GM19372 (cell line): ENCODE results near the gene TEDDM1.
"Not testable (repeated sequence)": the region's sequence is repeated elsewhere in the genome, so short reads cannot be mapped to it uniquely, and the experiment has no call there.

ENCODE experiments used
- ATAC-seq: cut with Tn5 transposase; IDR thresholded peaks from one replicate; pipeline ENCODE4 v1.9.1; 2021; ENCODE audit warnings: mild to moderate bottlenecking, low read depth, moderate library complexity; ENCODE audit not compliant: unreplicated experiment

TEDDM1 gene, protein sequence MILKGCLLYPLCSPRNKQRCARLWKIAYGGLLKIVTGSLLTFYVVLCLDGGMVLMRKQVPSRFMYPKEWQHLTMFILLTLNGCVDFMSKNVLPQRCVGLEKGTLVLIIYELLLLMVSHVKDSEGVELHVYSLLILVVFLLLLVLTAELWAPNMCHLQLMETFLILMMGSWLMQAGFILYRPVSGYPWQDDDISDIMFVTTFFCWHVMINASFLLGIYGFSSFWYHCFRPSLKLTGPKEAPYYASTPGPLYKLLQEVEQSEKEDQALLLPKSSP

DNA sequence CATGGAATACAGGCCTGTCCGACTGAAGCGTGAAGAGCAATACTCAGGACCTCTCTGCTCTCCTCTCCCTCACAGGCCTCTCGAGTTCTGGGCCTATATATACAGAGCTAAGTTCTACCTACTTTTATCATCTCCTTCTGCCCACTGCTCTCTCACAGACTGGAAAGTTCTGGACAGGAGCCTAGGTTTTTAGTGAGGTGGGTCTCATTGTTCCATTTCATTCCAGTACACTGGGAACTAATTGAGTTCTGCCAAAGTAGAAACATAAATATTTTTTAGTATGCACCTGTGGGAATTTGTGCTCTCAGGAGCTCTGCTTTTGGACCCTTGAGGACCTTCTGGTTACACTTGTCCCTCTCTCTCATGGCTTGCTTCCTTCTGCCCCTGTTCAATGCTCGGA lies at the start of gene TEDDM1:
TSS of gene TEDDM1 (minus strand) at position 101 of the 400 bp plus-strand sequence. CDS start 182 bp downstream, outside the sequence.
- no peak for ATAC-seq

DNA sequence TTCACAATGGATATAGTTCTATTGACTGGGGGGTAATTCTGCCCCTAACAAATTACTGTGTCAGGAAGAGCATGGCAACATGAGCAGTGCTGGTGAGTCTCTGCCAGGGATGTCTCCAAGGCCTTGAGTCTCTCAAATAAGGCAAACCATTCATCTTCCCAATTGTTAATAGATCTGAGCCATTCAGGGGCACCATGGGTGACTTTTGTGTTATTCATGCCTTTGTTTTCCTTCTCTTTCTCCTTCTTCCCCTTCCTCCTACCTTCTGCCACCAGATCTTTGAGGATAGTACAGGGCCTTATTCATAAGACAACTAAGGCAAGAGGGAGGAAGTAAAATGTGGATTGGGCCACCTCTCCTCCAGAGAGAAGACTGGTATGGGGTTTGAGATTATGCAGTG lies 49.6 kb upstream of the TEDDM1 start, which contains the start of gene RGSL1:
TSS of gene RGSL1 (plus strand) at position 60 of the 400 bp plus-strand sequence. CDS start at position 80, 20 bp downstream.
- no peak for ATAC-seq

DNA sequence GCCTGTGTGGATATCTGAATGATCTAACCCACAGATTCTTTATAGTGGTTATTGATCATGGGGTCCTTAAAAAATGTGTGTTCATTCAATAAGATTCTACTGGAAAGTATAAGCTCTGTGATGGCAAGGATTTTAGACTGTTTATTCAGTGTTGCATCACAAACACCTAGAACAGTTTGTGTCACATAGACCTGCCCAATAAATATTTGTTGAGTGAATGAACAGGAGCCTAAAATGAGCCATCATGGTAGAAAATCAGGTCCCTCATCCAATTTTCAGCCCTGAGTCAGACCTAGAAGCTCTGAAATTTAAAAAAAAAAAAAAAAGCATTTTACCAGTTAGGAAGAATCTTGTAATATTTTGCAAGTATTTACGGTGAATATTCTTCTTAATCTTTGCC lies 47.2 kb upstream of the TEDDM1 start:
- no peak for ATAC-seq

DNA sequence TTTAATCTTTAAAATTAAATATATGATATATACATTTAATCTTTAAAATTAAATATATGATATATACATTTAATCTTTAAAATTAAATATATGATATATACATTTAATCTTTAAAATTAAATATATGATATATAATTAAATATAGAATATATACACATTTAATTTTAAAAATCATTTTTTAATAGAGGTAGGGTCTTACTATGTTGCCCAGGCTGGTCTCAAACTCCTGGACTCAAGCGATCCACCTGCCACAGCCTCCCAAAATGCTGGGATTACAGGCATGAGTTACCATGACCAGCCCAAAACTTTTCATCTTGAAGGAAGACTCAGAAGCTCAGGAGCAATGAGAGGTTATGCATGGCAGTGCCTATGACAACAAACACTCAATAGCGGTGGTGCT lies 46.7 kb upstream of the TEDDM1 start:
- ATAC-seq: not testable (repeated sequence)

DNA sequence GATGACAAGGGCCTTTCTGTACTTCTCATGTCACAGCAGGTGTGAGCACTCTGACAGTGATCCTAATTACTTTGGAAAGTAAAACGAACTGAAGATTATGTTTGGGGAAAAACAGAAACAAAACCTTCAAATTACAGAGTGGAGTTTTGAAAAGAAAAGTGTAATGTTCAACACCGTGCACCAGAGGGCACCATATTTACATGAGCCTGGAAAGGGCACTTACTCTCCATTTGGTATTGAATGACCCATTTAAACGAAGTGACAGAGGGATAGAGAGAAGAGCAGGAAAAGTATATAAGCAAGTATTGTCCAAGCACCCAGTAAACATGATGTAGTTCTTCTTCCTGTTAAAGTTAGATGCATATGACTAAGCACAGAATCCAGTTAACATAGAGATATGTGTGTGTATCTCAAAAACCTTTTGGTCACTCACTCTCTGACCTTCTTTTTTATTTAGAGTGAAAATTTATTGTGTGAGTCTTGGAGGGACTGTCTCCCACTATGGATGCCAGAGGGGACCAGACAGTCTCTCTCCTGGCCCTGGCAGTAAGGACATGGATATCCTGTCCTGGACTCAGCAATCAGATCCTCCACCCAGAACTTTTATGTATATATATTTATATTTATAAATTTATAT lies 45.7 kb upstream of the TEDDM1 start:
- peak; percentile 63 for ATAC-seq

DNA sequence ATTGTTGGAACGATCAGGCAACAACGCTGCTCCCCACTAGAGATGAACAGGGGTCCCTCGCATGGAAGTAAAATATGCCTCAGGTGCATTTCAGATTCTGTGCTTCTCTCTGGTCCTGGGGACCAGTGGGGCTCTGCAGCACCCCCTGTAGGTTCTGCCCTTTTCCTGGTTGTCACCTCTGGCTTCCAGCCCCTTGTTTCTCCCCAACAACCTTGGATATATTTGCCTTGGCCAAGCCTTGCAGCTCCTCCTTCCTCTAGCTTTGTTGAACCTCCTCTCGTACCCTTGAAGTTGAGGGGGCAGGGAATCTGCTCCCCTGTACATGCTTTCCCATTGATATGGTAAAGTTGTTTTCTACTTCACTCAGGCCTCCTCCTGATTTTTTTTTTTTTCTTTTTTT lies 44.0 kb upstream of the TEDDM1 start:
- no peak for ATAC-seq

DNA sequence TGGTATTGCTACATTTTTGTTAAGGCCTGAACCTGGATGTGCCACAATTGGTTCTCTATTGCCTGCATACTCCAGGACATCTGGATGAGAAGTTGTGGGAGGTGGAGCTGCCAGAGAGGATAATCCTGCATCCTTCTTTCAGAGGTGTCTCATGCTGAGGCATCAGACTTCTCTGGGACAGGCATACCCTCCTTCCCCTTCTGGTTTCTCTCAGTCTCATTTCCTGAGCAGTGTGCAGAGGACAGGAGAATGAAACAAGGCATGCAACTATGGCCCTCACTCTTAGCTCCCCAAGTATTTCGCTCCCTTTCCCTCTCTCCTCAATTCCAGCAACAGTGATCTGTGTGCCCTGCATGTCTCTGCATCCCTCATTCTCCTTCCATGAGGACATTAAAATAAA lies 41.9 kb upstream of the TEDDM1 start:
- no peak for ATAC-seq

DNA sequence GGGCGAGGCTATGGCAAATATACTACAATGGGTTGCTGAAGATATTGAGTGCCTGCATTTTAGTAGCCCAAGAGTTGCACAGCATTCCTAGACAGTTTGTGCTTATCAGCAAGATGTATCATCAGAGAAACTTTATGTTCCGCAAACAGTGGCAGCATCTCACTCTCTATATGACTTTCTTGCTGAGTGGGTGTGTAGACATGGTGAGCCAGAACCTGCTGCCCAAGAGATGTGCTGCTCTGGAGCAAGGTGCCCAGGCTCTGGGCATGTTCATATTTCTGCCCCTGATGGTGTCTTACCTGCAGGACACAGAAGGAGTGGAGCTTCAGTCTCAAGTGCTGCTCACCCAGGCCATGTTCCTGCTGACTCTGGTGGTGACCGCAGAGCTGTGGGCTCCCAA lies 41.3 kb upstream of the TEDDM1 start:
- no peak for ATAC-seq

DNA sequence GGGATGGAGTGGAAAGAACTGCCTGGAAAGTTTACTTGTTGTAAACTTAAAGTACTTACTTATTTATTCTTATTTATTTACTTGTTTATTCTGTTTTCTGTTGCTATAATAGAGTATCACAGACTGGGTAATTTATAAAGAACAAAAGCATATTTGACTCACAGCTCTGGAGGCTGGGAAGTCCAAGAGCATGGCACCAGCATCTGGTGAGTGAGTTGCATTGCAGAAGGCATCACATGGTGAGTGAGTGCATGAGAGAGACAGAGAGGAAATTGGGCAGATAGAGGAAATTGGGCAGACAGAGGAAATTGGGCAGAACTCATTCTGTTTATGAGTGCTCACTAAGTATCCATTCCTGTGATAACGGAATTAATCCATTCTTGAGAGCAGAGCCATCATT lies 37.9 kb upstream of the TEDDM1 start:
- ATAC-seq: no peak

DNA sequence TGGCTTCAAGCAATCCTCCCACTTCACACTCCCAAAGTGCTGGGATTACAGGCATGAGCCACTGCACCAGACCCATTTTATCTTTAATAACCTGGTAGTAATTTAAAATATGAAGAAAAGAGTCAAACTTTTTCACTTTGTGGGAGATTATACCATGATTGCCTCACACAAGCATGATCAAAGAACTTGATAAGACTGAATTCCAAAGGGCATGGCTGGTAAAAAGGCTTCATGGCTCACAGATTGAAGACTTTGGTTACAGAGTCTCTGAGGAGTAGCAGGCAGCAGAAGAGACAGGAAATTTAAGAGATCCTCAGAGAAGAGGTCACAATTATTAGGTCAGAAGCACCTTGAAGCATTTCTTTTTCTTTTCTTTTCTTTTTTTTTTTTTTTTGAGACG lies 33.1 kb upstream of the TEDDM1 start:
- no peak for ATAC-seq

DNA sequence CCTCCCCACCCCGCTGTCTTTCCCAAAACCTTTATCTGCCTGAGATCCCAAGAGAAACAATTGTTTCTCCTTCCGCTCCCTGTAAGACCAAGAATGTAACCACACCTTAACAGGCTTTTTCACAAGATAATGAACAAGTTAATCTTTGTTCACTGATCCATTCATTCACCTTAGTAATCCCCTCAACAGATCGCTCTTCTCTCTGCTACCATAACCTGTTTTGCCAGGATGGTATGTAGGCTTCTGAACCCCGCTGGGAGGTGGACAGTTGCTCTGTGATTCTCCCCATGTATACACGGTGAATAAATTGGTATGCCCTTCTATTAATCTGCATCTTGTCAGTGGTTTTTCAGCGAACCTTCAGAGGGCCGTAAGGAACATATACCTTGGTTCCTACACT lies 30.8 kb upstream of the TEDDM1 start:
- no peak for ATAC-seq

DNA sequence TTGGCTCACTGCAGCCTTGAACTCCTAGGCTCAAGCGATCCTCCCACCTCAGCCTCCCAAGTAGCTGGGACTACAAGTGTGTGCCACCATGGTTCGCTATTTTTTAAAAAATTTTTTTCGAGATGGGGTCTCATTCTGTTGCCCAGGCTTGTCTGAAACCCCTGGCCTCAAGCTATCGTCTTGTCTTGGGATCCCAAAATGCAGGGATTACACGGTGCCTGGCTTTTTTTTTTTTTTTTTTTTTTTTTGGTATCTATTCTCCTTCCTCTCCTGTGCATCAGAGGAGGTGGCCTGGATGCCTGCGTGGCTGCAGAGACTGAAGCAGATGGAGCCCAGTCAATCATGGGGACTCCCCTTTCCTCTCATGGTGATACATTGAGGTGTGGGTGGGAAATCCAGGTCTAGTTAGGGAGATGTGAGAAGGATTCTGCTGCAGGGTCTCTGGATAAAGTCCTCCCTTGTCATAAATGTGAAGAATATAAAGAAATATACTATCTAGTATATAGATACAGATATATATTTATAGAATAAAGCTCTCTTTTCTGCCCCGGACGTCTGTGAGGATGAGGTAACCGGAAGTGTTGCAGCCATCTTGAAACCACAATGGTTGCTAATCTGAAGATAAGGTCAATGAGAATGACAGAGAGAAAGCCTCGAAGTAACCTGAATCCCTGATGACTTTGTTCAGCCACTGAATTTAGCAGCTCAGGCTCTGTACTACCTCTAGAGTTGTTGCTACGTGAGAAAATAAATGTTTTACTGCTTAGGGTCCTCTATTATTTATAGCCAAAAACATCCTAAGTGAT lies 30.0 kb upstream of the TEDDM1 start:
- peak; percentile 37 for ATAC-seq

DNA sequence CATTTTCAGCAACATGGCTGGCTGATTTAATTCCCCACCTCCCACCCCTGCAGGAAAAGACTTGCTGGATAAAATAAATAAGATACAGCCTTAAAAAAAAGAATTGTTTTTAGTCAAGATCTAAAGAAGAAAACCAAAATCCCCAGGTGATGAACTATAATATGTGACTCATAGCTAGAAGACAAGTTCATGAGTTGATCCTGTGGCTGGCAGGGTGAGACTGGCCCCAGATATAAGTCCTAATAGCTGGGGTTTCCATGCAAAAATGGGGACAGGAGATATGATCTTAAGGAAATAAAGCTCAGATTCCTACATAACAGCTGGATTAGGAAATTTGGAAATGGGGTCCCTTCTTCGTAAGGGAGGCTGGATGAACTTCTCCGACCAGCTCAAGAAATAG lies 27.6 kb upstream of the TEDDM1 start:
- ATAC-seq: no peak

DNA sequence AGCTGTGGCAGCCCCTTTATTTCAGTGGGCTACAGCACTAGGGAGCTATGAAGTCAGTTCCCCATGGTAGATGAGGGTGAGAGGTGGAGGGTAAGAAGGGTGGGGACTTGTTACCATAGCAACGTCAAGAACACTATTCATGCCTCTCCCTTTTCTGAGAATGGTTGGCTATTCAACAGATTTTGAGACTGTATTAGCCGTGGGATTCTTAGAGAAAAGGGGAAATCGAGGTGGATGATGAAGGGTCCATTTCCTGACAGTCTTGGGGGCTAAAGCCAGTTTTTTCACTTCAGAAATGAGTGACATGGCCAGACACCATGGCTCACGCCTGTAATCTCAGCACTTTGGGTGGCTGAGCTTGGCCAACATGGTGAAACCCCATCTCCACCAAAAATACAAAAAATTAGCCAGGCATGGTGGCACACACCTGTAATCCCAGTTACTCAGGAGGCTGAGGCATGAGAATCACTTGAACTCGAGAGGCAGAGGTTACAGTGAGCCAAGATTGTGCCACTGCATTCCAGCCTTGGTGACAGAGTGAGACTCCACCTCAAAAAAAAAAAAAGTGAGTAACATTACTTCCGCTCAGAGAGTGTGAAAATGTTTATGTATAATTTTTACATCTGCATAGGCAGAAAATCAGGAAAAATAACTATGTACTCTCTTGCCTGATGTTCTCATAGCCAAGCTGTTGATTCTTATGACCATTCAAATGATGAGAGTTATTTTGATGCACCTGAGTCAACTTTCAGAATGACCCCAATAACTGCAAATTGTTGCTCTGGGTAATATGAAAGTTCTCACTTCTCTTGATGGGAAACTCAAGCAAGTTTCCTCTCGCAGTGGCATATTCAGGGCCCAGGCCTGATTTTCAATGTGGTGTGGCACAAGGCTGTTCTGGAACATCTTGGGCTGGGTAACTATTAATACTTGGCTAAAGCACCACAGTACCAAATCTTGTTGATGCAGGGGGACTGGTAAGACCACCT lies 26.3 kb upstream of the TEDDM1 start:
- peak; percentile 51 for ATAC-seq

DNA sequence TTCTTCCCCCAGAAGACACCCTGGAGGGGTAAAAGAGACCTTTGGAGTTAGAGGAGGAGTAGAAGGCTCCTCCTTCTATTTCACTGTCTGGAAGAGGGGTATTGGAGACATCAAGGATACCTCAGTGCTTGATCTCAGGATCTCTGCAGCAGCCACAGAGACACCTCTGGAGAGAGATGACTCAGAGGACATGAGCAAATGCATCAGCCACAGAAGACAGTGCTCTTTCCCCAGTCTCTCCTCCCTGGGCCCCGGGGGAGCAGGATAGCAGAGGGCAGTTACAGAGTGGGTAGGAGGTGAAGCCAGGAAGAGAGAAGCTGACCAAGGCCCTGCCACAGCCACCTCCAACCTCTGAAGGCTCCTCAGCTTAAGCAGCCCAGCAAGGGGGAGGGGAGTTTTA lies 15.3 kb upstream of the TEDDM1 start:
- no peak for ATAC-seq

DNA sequence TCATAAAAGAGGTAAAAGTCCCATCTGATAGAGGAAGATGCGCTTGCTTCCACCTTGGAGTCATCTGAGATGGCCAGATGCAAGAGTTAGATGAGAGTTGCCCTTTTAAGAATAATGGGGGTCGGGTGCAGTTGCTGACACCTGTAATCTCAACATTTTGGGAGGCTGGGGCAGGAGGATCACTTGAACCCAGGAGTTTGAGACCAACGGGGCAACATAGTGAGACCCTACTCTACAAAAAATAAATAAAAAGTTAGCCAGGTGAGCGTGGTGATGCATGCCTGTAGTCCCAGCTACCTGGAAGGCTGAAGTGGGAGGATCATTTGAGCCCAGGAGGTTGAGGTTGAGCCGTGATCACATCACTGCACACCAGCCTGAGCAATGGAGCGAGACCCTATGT lies 13.5 kb upstream of the TEDDM1 start:
- ATAC-seq: no peak

DNA sequence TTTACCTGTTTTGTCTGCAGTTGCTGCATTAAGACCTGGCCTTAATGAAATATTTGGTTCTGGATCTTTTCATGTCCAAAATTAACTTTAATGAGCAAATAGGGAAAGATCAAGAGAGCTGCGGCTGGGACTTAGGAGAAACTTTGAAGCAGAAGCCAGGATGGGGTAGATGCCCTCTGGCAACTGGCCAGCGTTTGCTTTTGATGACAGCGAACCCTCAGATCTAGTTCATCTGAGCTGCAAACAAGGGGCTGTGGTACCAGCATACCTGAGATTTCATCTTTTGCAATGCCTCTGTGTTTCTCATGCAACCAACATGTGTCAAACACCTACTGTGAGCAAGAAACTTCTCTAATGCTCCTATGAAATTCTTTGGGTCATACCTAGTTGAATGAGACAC lies 13.0 kb upstream of the TEDDM1 start:
- ATAC-seq: no peak

DNA sequence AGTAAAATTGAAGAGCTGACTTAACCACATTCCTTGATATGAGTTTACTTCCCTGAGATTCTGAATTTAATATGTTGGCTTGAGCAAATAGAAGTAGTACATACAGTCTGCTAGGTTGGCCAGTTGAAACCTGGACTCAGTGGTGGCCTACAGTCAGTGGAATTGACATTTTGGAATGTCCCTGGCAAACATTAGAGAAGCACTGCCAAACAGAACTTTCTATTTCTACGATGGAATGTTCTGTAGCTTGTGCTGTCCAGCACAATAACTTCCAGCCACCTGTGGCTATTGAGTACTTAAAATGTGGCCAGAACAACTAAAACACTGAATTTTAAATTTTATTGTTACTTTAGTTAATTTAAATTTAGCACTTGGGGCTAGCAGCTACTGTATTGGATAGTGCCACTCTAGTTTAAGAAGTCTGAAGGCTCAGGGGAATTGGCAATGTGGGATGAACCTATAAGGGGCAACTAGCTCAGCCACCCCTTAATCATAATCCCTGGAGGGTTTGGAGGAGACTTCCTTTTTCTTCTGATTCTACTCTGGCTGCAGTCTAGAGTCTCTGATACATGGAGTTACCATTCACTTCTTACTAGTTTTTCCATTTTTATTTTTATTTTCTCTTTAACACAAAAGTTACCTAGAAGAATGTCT lies 10.3 kb upstream of the TEDDM1 start:
- ATAC-seq: no peak

DNA sequence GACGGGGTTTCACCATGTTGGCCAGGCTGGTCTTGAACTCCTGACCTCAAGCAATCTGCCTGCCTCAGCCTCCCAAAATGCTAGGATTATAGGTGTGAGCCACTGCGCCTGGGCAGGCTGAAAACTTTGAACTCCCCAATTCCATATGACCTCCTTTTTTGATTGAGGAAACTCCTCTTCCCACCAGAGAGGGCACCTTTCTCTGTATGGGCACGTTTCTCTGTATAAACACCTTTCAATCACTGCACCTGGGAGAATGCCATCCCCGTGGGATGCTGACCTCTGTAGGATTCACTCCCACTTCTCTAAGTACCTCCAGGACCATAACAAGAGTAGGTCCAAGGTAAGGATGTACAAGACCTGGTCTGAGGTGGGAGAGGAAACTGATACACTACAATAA lies 9.7 kb upstream of the TEDDM1 start:
- no peak for ATAC-seq
